WTC11 (cell line): ENCODE results near the gene PCSK4. TPM values are rescaled to one million over a fixed set of nuclear protein-coding genes. Genes with fewer than 3 reads are reported as not detected.

Source experiments
- ATAC-seq: fragments of 200-7000 bp; cut with Tn5 transposase; 2 replicates; pipeline ENCODE4 v1.10.0; 2021; ENCODE audit warnings: mild to moderate bottlenecking, moderate library complexity
- CTCF ChIA-PET: fragments of 300-600 bp; sonication (Branson Sonifier 250); formaldehyde crosslinking; loops from one replicate; lab custom pipeline; 2021; ENCODE audit warnings: antibody characterized with exemption; lab: Charles Lee
- POLR2A ChIA-PET: fragments of 350-600 bp; sonication (Branson Sonifier 250); formaldehyde crosslinking; loops from one replicate; lab custom pipeline; 2021; ENCODE audit warnings: antibody characterized with exemption; lab: Charles Lee
- DNase-seq: peaks from one replicate; pipeline ENCODE4 v3.0.0; 2021; ENCODE audit warnings: low spot score
- H3K27ac Mint-ChIP-seq: 2 replicates; pipeline ENCODE4 v1.8.0; 2021; ENCODE audit warnings: mixed read lengths
- H3K27me3 Mint-ChIP-seq: 2 replicates; pipeline ENCODE4 v1.8.0; 2021; ENCODE audit warnings: low read depth, mild to moderate bottlenecking, moderate library complexity, mixed read lengths
- H3K36me3 Mint-ChIP-seq: 2 replicates; pipeline ENCODE4 v1.8.0; 2021; ENCODE audit warnings: mixed read lengths
- H3K4me1 Mint-ChIP-seq: 2 replicates; pipeline ENCODE4 v1.8.0; 2022; ENCODE audit warnings: mixed read lengths
- H3K4me3 Mint-ChIP-seq: 2 replicates; pipeline ENCODE4 v1.8.0; 2021; ENCODE audit warnings: mild to moderate bottlenecking, moderate library complexity, mixed read lengths
- H3K9me3 Mint-ChIP-seq: 2 replicates; pipeline ENCODE4 v1.8.0; 2021; ENCODE audit warnings: mixed read lengths
- ATF1 ChIP-seq: sonication (generic); formaldehyde crosslinking; IDR thresholded peaks from 2 replicates; pipeline ENCODE4 v1.8.1; 2023; ENCODE audit warnings: mild to moderate bottlenecking, moderate library complexity, missing genetic modification reagents
- CREB1 ChIP-seq: sonication (generic); formaldehyde crosslinking; IDR thresholded peaks from 2 replicates; pipeline ENCODE4 v1.8.0; 2023; ENCODE audit warnings: mild to moderate bottlenecking, missing genetic modification reagents
- CREM ChIP-seq: sonication (generic); formaldehyde crosslinking; IDR thresholded peaks from 2 replicates; pipeline ENCODE4 v1.8.1; 2022; ENCODE audit warnings: mild to moderate bottlenecking, missing genetic modification reagents, moderate library complexity
- IRF1 ChIP-seq: sonication (generic); formaldehyde crosslinking; IDR thresholded peaks from 2 replicates; pipeline ENCODE4 v1.8.0; 2023; ENCODE audit warnings: missing genetic modification reagents
- JUN ChIP-seq: sonication (generic); formaldehyde crosslinking; IDR thresholded peaks from 2 replicates; pipeline ENCODE4 v1.8.0; 2023; ENCODE audit warnings: mild to moderate bottlenecking, missing genetic modification reagents
- MYBL2 ChIP-seq: sonication (generic); formaldehyde crosslinking; IDR thresholded peaks from 2 replicates; pipeline ENCODE4 v1.8.1; 2023; ENCODE audit warnings: mild to moderate bottlenecking, moderate library complexity, missing genetic modification reagents
- NFE2L1 ChIP-seq: sonication (generic); formaldehyde crosslinking; IDR thresholded peaks from 2 replicates; pipeline ENCODE4 v1.8.1; 2023; ENCODE audit warnings: missing genetic modification reagents
- NR2C2 ChIP-seq: sonication (generic); formaldehyde crosslinking; IDR thresholded peaks from 2 replicates; pipeline ENCODE4 v1.8.0; 2022; ENCODE audit warnings: mild to moderate bottlenecking, missing genetic modification reagents
- NR3C1 ChIP-seq: sonication (generic); formaldehyde crosslinking; conservative IDR thresholded peaks from 2 replicates; pipeline ENCODE4 v1.8.1; 2023; ENCODE audit warnings: low read depth, mild to moderate bottlenecking, missing genetic modification reagents
- TEAD4 ChIP-seq: sonication (generic); formaldehyde crosslinking; IDR thresholded peaks from 2 replicates; pipeline ENCODE4 v1.8.0; 2022; ENCODE audit warnings: mild to moderate bottlenecking, missing genetic modification reagents
- USF2 ChIP-seq: sonication (generic); formaldehyde crosslinking; IDR thresholded peaks from 2 replicates; pipeline ENCODE4 v1.8.1; 2023; ENCODE audit warnings: mild to moderate bottlenecking, missing genetic modification reagents, moderate library complexity
- ZNF281 ChIP-seq: sonication (generic); formaldehyde crosslinking; IDR thresholded peaks from 2 replicates; pipeline ENCODE4 v1.8.0; 2023; ENCODE audit warnings: mild to moderate bottlenecking, missing genetic modification reagents
- ZNF317 ChIP-seq: sonication (generic); formaldehyde crosslinking; IDR thresholded peaks from 2 replicates; pipeline ENCODE4 v1.8.1; 2023; ENCODE audit warnings: low read depth, mild to moderate bottlenecking, moderate library complexity, missing genetic modification reagents, borderline replicate concordance
- ZNF425 ChIP-seq: fragments of 250-450 bp; sonication (Bioruptor Pico); conservative IDR thresholded peaks from 2 replicates; pipeline ENCODE4 v1.9.0; 2021; ENCODE audit warnings: mild to moderate bottlenecking
- ZNF671 ChIP-seq: fragments of 250-450 bp; sonication (Bioruptor Pico); IDR thresholded peaks from 2 replicates; pipeline ENCODE4 v1.8.0; 2021; ENCODE audit warnings: mild to moderate bottlenecking
- total RNA-seq: library from RNA; stranded (reverse); gene quantifications from 3 replicates; pipeline ENCODE4 v1.2.3, GENCODE V29; 2021

Gene PCSK4
- total RNA-seq, 1 experiment from 2014 or later = 22.4 TPM

GRCh38 chr19:1507192-1507660 is 17.1 kb upstream of the PCSK4 start:
- no peaks in the 10 kb centered on the region for H3K9me3 Mint-ChIP-seq
- POLR2A ChIA-PET = no interaction called here

GRCh38 chr19:1505991-1506881 is 16.1 kb upstream of the PCSK4 start:
- Mint-ChIP-seq H3K27ac (no peak overlapping the region), H3K36me3 (no peaks in the 10 kb centered on the region), H3K4me1 (no peaks in the 10 kb centered on the region; the same call in 1 of the 2 replicates), H3K4me3 (no peak overlapping the region), H3K27me3 (peaks cover 61% of the 10 kb centered on the region), H3K9me3 (no peaks in the 10 kb centered on the region)
- DNase-seq = no peak
- ATAC-seq = no peak
- ChIA-PET CTCF (interaction anchor here (1.9 kb wide), 1 partner anchor 40 kb away, joined by 9 read pairs; no protein-coding TSS in a partner anchor), POLR2A (no interaction called here)
- TF ChIP-seq NR3C1 (CRISPR knock-in tag) = no peak
- TF ChIP-seq USF2 (CRISPR knock-in tag) = no peak
- no peak for TF ChIP-seq IRF1 (CRISPR knock-in tag)

More at GRCh38 chr19:1507192-1507660, 17.1 kb upstream of the PCSK4 start:
- TF ChIP-seq CREM (no peak), ZNF317 (CRISPR knock-in tag) (no peak), CREB1 (CRISPR knock-in tag) (no peak), USF2 (CRISPR knock-in tag) (no peak), ZNF425 (CRISPR knock-in tag) (no peak), ATF1 (CRISPR knock-in tag) (no peak), NFE2L1 (CRISPR knock-in tag) (no peak), ZNF671 (CRISPR knock-in tag) (no peak), MYBL2 (CRISPR knock-in tag) (no peak), JUN (CRISPR knock-in tag) (no peak), TEAD4 (CRISPR knock-in tag) (no peak), NR2C2 (CRISPR knock-in tag) (no peak), ZNF281 (CRISPR knock-in tag) (no peak)
- no peaks in the 10 kb centered on the region; the same call in 1 of the 2 replicates for H3K4me1 Mint-ChIP-seq
- CTCF ChIA-PET = interaction anchor here (0.6 kb wide), 1 partner anchor 206 kb away, joined by 3 read pairs; no protein-coding TSS in a partner anchor
- H3K36me3 Mint-ChIP-seq = no peaks in the 10 kb centered on the region
- H3K4me3 Mint-ChIP-seq = peak overlapping the region; percentile 94
- peaks cover 64% of the 10 kb centered on the region for H3K27me3 Mint-ChIP-seq
- H3K27ac Mint-ChIP-seq = no peak overlapping the region
- DNase-seq (no peak), ATAC-seq (no peak)
